HEK293 (cell line): ENCODE measurements around the gene ANKH.

Source experiments
- CTCF ChIA-PET: fragments of 350-600 bp; formaldehyde crosslinking; extraction: SDS; loops from one replicate; lab custom pipeline; 2021; ENCODE audit warnings: antibody characterized with exemption; lab: Yijun Ruan, JAX
- POLR2A ChIA-PET: fragments of 300-600 bp; formaldehyde crosslinking; extraction: SDS; loops from one replicate; lab custom pipeline; 2020; ENCODE audit warnings: antibody characterized with exemption, inconsistent platforms; lab: Yijun Ruan, JAX
- H3K27ac ChIP-seq: fragments of 200-500 bp; sonication (Bioruptor generic); 2 replicates; pipeline ENCODE4 v1.5.1; 2014; ENCODE audit warnings: low read depth, low read length, control low read depth, inconsistent platforms; ENCODE audit errors: extremely low read depth
- H3K36me3 ChIP-seq, 2 experiments: fragments of 200-500 bp in 1 of 2; sonication (Bioruptor generic) in 1 of 2; 1 replicate in 1 of 2; 2 replicates in 1 of 2; pipeline ENCODE4 v1.5.1; 2014 to 2017; ENCODE audit warnings: inconsistent platforms in 2 of 2, low read length in 2 of 2; ENCODE audit not compliant: control insufficient read depth in 2 of 2, insufficient read depth in 1 of 2
- H3K4me1 ChIP-seq: fragments of 200-500 bp; sonication (Bioruptor generic); 2 replicates; pipeline ENCODE4 v1.5.1; 2014; ENCODE audit warnings: mild to moderate bottlenecking, low read length, inconsistent platforms; ENCODE audit not compliant: control insufficient read depth, insufficient read depth
- H3K4me3 ChIP-seq: 2 replicates; pipeline ENCODE4 v1.5.1; 2011; ENCODE audit warnings: low read depth, mild to moderate bottlenecking, control low read depth, low read length, moderate library complexity
- H3K9me3 ChIP-seq: fragments of 200-500 bp; sonication (Bioruptor generic); 2 replicates; pipeline ENCODE4 v1.5.1; 2014; ENCODE audit warnings: low read depth, low read length, inconsistent platforms; ENCODE audit not compliant: control insufficient read depth, insufficient read depth
- RBAK ChIP-seq: fragments of 450-650 bp; formaldehyde crosslinking; IDR thresholded peaks from 2 replicates; pipeline ENCODE4 v1.5.1; 2016; ENCODE audit warnings: missing biosample characterization, missing genetic modification characterization
- YY2 ChIP-seq: fragments of 450-650 bp; formaldehyde crosslinking; IDR thresholded peaks from 2 replicates; pipeline ENCODE4 v1.5.1; 2016; ENCODE audit warnings: missing biosample characterization, missing genetic modification characterization
- ZBTB8A ChIP-seq: fragments of 450-650 bp; formaldehyde crosslinking; IDR thresholded peaks from 2 replicates; pipeline ENCODE4 v1.5.1; 2016; ENCODE audit warnings: missing biosample characterization, missing genetic modification characterization
- ZFP37 ChIP-seq: fragments of 450-650 bp; formaldehyde crosslinking; IDR thresholded peaks from 2 replicates; pipeline ENCODE4 v1.5.1; 2016; ENCODE audit warnings: missing biosample characterization, missing genetic modification characterization
- ZNF175 ChIP-seq: fragments of 450-650 bp; formaldehyde crosslinking; IDR thresholded peaks from 2 replicates; pipeline ENCODE4 v1.5.1; 2016; ENCODE audit warnings: missing biosample characterization, missing genetic modification characterization
- ZNF202 ChIP-seq: fragments of 450-650 bp; formaldehyde crosslinking; IDR thresholded peaks from 2 replicates; pipeline ENCODE4 v1.5.1; 2016; ENCODE audit warnings: missing biosample characterization, missing genetic modification characterization, borderline replicate concordance
- ZNF426 ChIP-seq: fragments of 450-650 bp; formaldehyde crosslinking; IDR thresholded peaks from 2 replicates; pipeline ENCODE4 v1.5.1; 2017; ENCODE audit warnings: missing biosample characterization, missing genetic modification characterization, mild to moderate bottlenecking, inconsistent platforms, moderate library complexity
- ZNF530 ChIP-seq: fragments of 450-650 bp; formaldehyde crosslinking; IDR thresholded peaks from 2 replicates; pipeline ENCODE4 v1.5.1; 2016; ENCODE audit warnings: low read depth, missing biosample characterization, missing genetic modification characterization
- ZNF571 ChIP-seq: fragments of 450-650 bp; formaldehyde crosslinking; IDR thresholded peaks from 2 replicates; pipeline ENCODE4 v1.5.0; 2017; ENCODE audit warnings: missing biosample characterization, missing genetic modification characterization
- ZNF707 ChIP-seq: fragments of 450-650 bp; formaldehyde crosslinking; IDR thresholded peaks from 2 replicates; pipeline ENCODE4 v1.5.1; 2016; ENCODE audit warnings: missing biosample characterization, missing genetic modification characterization
- ZSCAN23 ChIP-seq: fragments of 450-650 bp; formaldehyde crosslinking; IDR thresholded peaks from 2 replicates; pipeline ENCODE4 v1.5.1; 2016; ENCODE audit warnings: missing biosample characterization, missing genetic modification characterization
- ZSCAN30 ChIP-seq: fragments of 450-650 bp; IDR thresholded peaks from 2 replicates; pipeline ENCODE4 v1.5.1; 2018; ENCODE audit warnings: missing biosample characterization, mild to moderate bottlenecking, missing genetic modification characterization, moderate library complexity
- TF ChIP-seq, protein P1 (sequence below): fragments of 450-650 bp; formaldehyde crosslinking; IDR thresholded peaks from 2 replicates; pipeline ENCODE4 v1.5.1; 2016; ENCODE audit warnings: missing biosample characterization, missing genetic modification characterization
- TF ChIP-seq, protein P2 (sequence below): fragments of 450-650 bp; formaldehyde crosslinking; IDR thresholded peaks from 2 replicates; pipeline ENCODE4 v1.5.1; 2017; ENCODE audit warnings: missing biosample characterization, missing genetic modification characterization
- TF ChIP-seq, protein P3 (sequence below): fragments of 450-650 bp; formaldehyde crosslinking; conservative IDR thresholded peaks from 2 replicates; pipeline ENCODE4 v1.5.1; 2016; ENCODE audit warnings: low read depth, missing biosample characterization, missing genetic modification characterization
- TF ChIP-seq, protein P4 (sequence below): fragments of 450-650 bp; formaldehyde crosslinking; IDR thresholded peaks from 2 replicates; pipeline ENCODE4 v1.5.1; 2016; ENCODE audit warnings: missing biosample characterization, missing genetic modification characterization

Gene ANKH

DNA sequence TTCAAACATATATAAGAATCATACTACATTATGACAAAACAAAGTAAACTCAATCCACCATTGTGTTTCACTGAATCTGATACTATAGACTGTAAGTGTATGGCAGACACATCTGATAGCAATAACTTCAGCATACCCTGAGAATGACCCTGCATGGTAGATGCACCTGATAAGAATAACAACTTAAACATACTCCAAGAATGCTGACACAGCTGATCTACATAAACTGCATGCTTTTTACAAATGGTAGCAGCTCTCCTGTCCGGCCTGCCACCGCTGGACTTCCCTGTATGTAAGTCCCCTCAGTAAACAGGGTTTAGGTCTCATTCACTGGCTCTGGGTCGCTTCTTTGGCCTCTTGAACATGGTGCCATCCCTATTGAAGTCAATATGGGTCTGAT lies 100.4 kb downstream of the ANKH start (continued):
- no peak for TF ChIP-seq ZSCAN23 (tag by site-specific recombination)
- TF ChIP-seq, all 188 proteins: peak for 0

DNA sequence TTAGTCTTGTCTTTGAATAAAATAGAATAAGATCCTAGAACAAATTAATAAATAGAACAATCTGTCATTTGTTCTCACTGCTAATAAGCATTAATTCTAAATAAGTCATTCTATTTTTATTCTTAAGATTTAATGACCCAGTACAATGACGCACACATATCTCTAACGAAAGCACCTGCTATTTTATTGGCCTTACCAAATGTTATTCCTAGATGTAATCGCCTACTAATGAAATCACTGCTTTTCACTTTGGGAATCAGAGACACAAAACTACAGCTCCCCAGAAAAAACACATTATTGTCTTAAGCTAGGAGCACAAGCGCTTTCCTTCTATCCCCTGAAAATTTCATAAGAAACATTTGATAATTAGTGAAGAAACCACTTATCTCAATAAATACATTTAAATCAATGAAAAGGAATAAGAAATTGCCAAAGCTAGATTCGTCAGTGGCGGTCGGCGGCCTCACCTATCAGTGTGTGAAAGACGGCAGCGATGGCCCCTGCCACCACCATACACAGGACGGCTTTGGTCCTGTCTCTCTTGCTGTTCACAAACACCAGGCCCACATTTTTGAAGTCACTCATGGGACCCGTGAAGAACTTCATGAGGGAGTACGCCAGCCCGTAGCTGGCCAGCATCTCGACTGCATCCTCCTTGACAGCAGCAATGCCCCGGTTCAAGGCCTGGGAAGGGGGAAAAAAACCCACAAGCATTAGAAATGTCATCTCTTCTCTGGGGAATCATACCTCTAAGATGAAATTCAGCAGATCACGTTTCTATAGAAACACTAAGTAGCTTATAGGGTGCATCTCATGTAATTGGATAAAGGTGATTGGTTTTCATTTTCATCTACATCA lies 102.8 kb downstream of the ANKH start:
- ChIA-PET CTCF (interaction anchor here (0.5 to 1.2 kb wide), 4 partner anchors 12 to 201 kb away, joined by 3 to 5 read pairs (median 4); no protein-coding TSS in a partner anchor), POLR2A (interaction anchor here (0.6 kb wide), 1 partner anchor 22 kb away, joined by 6 read pairs; no protein-coding TSS in a partner anchor)
- H3K36me3 ChIP-seq, result no peaks in the 10 kb centered on the region
- H3K4me3 ChIP-seq, result no peak overlapping the region
- TF ChIP-seq ZNF707 (tag by site-specific recombination), result no peak
- TF ChIP-seq ZNF202 (tag by site-specific recombination), result no peak
- TF ChIP-seq ZNF426, result no peak
- TF ChIP-seq, protein P1, sequence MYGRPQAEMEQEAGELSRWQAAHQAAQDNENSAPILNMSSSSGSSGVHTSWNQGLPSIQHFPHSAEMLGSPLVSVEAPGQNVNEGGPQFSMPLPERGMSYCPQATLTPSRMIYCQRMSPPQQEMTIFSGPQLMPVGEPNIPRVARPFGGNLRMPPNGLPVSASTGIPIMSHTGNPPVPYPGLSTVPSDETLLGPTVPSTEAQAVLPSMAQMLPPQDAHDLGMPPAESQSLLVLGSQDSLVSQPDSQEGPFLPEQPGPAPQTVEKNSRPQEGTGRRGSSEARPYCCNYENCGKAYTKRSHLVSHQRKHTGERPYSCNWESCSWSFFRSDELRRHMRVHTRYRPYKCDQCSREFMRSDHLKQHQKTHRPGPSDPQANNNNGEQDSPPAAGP (tag by site-specific recombination), result no peak
- TF ChIP-seq YY2 (tag by site-specific recombination), result no peak
- TF ChIP-seq RBAK (tag by site-specific recombination), result no peak
- TF ChIP-seq, protein P2, sequence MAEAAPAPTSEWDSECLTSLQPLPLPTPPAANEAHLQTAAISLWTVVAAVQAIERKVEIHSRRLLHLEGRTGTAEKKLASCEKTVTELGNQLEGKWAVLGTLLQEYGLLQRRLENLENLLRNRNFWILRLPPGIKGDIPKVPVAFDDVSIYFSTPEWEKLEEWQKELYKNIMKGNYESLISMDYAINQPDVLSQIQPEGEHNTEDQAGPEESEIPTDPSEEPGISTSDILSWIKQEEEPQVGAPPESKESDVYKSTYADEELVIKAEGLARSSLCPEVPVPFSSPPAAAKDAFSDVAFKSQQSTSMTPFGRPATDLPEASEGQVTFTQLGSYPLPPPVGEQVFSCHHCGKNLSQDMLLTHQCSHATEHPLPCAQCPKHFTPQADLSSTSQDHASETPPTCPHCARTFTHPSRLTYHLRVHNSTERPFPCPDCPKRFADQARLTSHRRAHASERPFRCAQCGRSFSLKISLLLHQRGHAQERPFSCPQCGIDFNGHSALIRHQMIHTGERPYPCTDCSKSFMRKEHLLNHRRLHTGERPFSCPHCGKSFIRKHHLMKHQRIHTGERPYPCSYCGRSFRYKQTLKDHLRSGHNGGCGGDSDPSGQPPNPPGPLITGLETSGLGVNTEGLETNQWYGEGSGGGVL, result no peak
- TF ChIP-seq ZSCAN23 (tag by site-specific recombination), result no peak
- no peak for TF ChIP-seq ZFP37
- no peak for TF ChIP-seq ZSCAN30 (tag by site-specific recombination)
- no peak for TF ChIP-seq ZBTB8A (tag by site-specific recombination)
- no peak for TF ChIP-seq ZNF530
- TF ChIP-seq, protein P3, sequence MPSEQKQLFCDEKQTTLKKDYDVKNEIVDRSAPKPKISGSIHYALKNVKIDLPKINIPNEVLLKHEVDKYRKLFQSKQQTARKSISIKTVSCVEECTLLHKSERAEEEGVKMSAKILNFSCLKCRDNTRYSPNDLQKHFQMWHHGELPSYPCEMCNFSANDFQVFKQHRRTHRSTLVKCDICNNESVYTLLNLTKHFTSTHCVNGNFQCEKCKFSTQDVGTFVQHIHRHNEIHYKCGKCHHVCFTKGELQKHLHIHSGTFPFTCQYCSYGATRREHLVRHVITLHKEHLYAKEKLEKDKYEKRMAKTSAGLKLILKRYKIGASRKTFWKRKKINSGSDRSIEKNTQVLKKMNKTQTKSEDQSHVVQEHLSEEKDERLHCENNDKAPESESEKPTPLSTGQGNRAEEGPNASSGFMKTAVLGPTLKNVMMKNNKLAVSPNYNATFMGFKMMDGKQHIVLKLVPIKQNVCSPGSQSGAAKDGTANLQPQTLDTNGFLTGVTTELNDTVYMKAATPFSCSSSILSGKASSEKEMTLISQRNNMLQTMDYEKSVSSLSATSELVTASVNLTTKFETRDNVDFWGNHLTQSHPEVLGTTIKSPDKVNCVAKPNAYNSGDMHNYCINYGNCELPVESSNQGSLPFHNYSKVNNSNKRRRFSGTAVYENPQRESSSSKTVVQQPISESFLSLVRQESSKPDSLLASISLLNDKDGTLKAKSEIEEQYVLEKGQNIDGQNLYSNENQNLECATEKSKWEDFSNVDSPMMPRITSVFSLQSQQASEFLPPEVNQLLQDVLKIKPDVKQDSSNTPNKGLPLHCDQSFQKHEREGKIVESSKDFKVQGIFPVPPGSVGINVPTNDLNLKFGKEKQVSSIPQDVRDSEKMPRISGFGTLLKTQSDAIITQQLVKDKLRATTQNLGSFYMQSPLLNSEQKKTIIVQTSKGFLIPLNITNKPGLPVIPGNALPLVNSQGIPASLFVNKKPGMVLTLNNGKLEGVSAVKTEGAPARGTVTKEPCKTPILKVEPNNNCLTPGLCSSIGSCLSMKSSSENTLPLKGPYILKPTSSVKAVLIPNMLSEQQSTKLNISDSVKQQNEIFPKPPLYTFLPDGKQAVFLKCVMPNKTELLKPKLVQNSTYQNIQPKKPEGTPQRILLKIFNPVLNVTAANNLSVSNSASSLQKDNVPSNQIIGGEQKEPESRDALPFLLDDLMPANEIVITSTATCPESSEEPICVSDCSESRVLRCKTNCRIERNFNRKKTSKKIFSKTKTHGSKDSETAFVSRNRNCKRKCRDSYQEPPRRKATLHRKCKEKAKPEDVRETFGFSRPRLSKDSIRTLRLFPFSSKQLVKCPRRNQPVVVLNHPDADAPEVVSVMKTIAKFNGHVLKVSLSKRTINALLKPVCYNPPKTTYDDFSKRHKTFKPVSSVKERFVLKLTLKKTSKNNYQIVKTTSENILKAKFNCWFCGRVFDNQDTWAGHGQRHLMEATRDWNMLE, result no peak
- TF ChIP-seq, protein P4, sequence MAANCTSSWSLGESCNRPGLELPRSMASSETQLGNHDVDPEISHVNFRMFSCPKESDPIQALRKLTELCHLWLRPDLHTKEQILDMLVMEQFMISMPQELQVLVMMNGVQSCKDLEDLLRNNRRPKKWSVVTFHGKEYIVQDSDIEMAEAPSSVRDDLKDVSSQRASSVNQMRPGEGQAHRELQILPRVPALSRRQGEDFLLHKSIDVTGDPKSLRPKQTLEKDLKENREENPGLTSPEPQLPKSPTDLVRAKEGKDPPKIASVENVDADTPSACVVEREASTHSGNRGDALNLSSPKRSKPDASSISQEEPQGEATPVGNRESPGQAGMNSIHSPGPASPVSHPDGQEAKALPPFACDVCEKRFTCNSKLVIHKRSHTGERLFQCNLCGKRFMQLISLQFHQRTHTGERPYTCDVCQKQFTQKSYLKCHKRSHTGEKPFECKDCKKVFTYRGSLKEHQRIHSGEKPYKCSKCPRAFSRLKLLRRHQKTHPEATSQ (tag by site-specific recombination), result no peak
- no peak for TF ChIP-seq ZNF175 (tag by site-specific recombination)
- no peak for TF ChIP-seq ZNF571 (tag by site-specific recombination)
- peaks cover 13% of the 10 kb centered on the region for H3K4me1 ChIP-seq
- no peaks in the 10 kb centered on the region for H3K9me3 ChIP-seq
- no peak overlapping the region for H3K27ac ChIP-seq
